Upper lobe of left lung (tissue), 4 donors: Measurements from ENCODE around the gene TAS2R19.

ENCODE experiments used
- CTCF ChIP-seq, 6 experiments: fragments of 450-650 bp in 4 of 6; fragments of 200-600 bp in 2 of 6; sonication (generic) in 2 of 6; IDR thresholded peaks; one replicate each; pipeline ENCODE4 v1.5.1; 2016 to 2019; ENCODE audit warnings: antibody characterized with exemption in 6 of 6
- EP300 ChIP-seq, 4 donors: sonication (generic); formaldehyde crosslinking; IDR thresholded peaks; one replicate each; pipeline ENCODE4 v1.5.1; 2017; ENCODE audit warnings: antibody characterized with exemption in 4 of 4, control low read depth in 2 of 4
- POLR2AphosphoS5 ChIP-seq, 2 donors: sonication (generic); formaldehyde crosslinking; IDR thresholded peaks; one replicate each; pipeline ENCODE4 v1.5.1; 2017; ENCODE audit warnings: antibody characterized with exemption in 2 of 2

- TF ChIP-seq EP300 (IDR thresholded peaks at IDR 0.05) (no peak), POLR2AphosphoS5 (IDR thresholded peaks at IDR 0.05) (no peak), CTCF (IDR thresholded peaks at IDR 0.05) (no peak)
These were observed 3.7 kb upstream of the TAS2R19 start for GRCh38 chr12:11026118-11026517.
